IMR-90 (cell line): ENCODE results near the gene RGR. TPM values are rescaled to one million over a fixed set of nuclear protein-coding genes. Genes with fewer than 3 reads are reported as not detected.

ENCODE experiments used
- ATAC-seq: fragments of 200-7000 bp; cut with Tn5 transposase; 2 replicates; pipeline ENCODE4 v1.9.1; 2020; ENCODE audit warnings: low read depth, mild to moderate bottlenecking, moderate library complexity
- BruUV-seq: library from RNA; stranded (reverse); fragments of 400-500 nt; replicated peaks from 2 replicates; lab custom pipeline; 2021; lab: Mats Ljungman, UMichigan
- CTCF ChIA-PET: fragments of 300-600 bp; formaldehyde crosslinking; extraction: SDS; loops from one replicate; lab custom pipeline; 2021; ENCODE audit warnings: antibody characterized with exemption; lab: Yijun Ruan, JAX
- POLR2A ChIA-PET: fragments of 300-600 bp; sonication (Branson Sonifier 250); formaldehyde crosslinking; loops from one replicate; lab custom pipeline; 2022; ENCODE audit warnings: antibody characterized with exemption; ENCODE audit not compliant: unreplicated experiment; lab: Charles Lee
- DNase-seq: peaks from one replicate; pipeline ENCODE4 v3.0.0; 2013
- H2AFZ ChIP-seq: replicated peaks from 2 replicates; pipeline ENCODE3; 2013; ENCODE audit warnings: low read length, mild to moderate bottlenecking; ENCODE audit not compliant: poor library complexity
- H2AK5ac ChIP-seq: 2 replicates; pipeline ENCODE4 v1.6.1; 2013; ENCODE audit warnings: low read depth, low read length, inconsistent platforms
- H2AK9ac ChIP-seq: replicated peaks from 2 replicates; pipeline ENCODE3; 2013; ENCODE audit warnings: mild to moderate bottlenecking, low read depth, low read length, moderate library complexity; ENCODE audit not compliant: poor library complexity
- H2BK120ac ChIP-seq: 2 replicates; pipeline ENCODE4 v1.6.1; 2013; ENCODE audit warnings: low read depth, low read length, inconsistent platforms
- H2BK15ac ChIP-seq: 3 replicates; pipeline ENCODE4 v1.6.1; 2013; ENCODE audit warnings: low read depth, low read length, inconsistent platforms
- H2BK20ac ChIP-seq: 2 replicates; pipeline ENCODE4 v1.6.1; 2013; ENCODE audit warnings: low read depth, mild to moderate bottlenecking, inconsistent platforms, low read length, moderate library complexity
- H2BK5ac ChIP-seq: 2 replicates; pipeline ENCODE4 v1.6.1; 2013; ENCODE audit warnings: mild to moderate bottlenecking, low read depth, low read length, inconsistent platforms; ENCODE audit not compliant: poor library complexity, severe bottlenecking
- H3K14ac ChIP-seq: replicated peaks from 2 replicates; pipeline ENCODE4 v1.6.1; 2013; ENCODE audit warnings: low read depth, low read length, inconsistent platforms
- H3K18ac ChIP-seq: 2 replicates; pipeline ENCODE4 v1.6.1; 2013; ENCODE audit warnings: low read depth, low read length, control low read depth
- H3K23ac ChIP-seq: 2 replicates; pipeline ENCODE4 v1.6.1; 2013; ENCODE audit warnings: low read depth, low read length, inconsistent platforms
- H3K27ac ChIP-seq: 2 replicates; pipeline ENCODE4 v1.5.1; 2013; ENCODE audit warnings: mild to moderate bottlenecking, control low read depth, low read length; ENCODE audit not compliant: insufficient read depth
- H3K27me3 ChIP-seq: 2 replicates; pipeline ENCODE4 v1.6.1; 2013; ENCODE audit warnings: low read length; ENCODE audit not compliant: control insufficient read depth, insufficient read depth
- H3K36me3 ChIP-seq: 2 replicates; pipeline ENCODE4 v1.6.1; 2013; ENCODE audit warnings: low read length, mixed read lengths; ENCODE audit not compliant: control insufficient read depth, insufficient read depth
- H3K4ac ChIP-seq: 2 replicates; pipeline ENCODE4 v1.6.1; 2013; ENCODE audit warnings: low read depth, low read length, inconsistent platforms
- H3K4me1 ChIP-seq: 2 replicates; pipeline ENCODE4 v1.6.1; 2013; ENCODE audit warnings: low read length, mixed read lengths; ENCODE audit not compliant: control insufficient read depth, insufficient read depth
- H3K4me2 ChIP-seq: 2 replicates; pipeline ENCODE4 v1.6.1; 2013; ENCODE audit warnings: low read depth, mild to moderate bottlenecking, control low read depth, low read length, moderate library complexity
- H3K4me3 ChIP-seq: 2 replicates; pipeline ENCODE4 v1.5.1; 2013; ENCODE audit warnings: low read depth, mild to moderate bottlenecking, control low read depth, low read length, moderate library complexity; ENCODE audit not compliant: insufficient read depth
- H3K56ac ChIP-seq: 2 replicates; pipeline ENCODE4 v1.6.1; 2013; ENCODE audit warnings: low read length, inconsistent platforms; ENCODE audit not compliant: insufficient read depth; ENCODE audit errors: extremely low read depth
- H3K79me1 ChIP-seq, 2 experiments: 2 replicates each; pipeline ENCODE4 v1.6.1; 2013; ENCODE audit warnings: low read length in 2 of 2, inconsistent platforms in 1 of 2, low read depth in 1 of 2
- H3K9ac ChIP-seq: 2 replicates; pipeline ENCODE4 v1.6.1; 2013; ENCODE audit warnings: low read depth, low read length, control low read depth
- H3K9me1 ChIP-seq: 2 replicates; pipeline ENCODE4 v1.6.1; 2013; ENCODE audit warnings: low read length, inconsistent platforms; ENCODE audit not compliant: insufficient read depth
- H3K9me3 ChIP-seq: 2 replicates; pipeline ENCODE4 v1.6.1; 2013; ENCODE audit warnings: low read length; ENCODE audit not compliant: control insufficient read depth, insufficient read depth
- H4K20me1 ChIP-seq: 2 replicates; pipeline ENCODE4 v1.6.1; 2013; ENCODE audit warnings: low read length, inconsistent platforms; ENCODE audit not compliant: insufficient read depth
- H4K5ac ChIP-seq: 2 replicates; pipeline ENCODE4 v1.6.1; 2013; ENCODE audit warnings: mild to moderate bottlenecking, low read depth, low read length, control low read depth
- H4K8ac ChIP-seq, 2 experiments: 2 replicates each; pipeline ENCODE4 v1.6.1; 2013; ENCODE audit warnings: low read depth in 2 of 2, low read length in 2 of 2, control low read depth in 1 of 2, inconsistent platforms in 1 of 2
- H4K91ac ChIP-seq: 2 replicates; pipeline ENCODE4 v1.6.1; 2013; ENCODE audit warnings: low read depth, low read length, inconsistent platforms; ENCODE audit not compliant: insufficient read depth
- CHD1 ChIP-seq: IDR thresholded peaks from 2 replicates; pipeline ENCODE4 v1.6.1; 2012; ENCODE audit warnings: low read depth, low read length, improper control_type of control experiment
- FOS ChIP-seq: fragments of 150-350 bp; IDR thresholded peaks from 2 replicates; pipeline ENCODE4 v1.6.1; 2016; ENCODE audit warnings: low read depth, low read length
- MAZ ChIP-seq: IDR thresholded peaks from 2 replicates; pipeline ENCODE4 v1.6.1; 2012; ENCODE audit warnings: low read depth, mild to moderate bottlenecking, low read length, improper control_type of control experiment, moderate library complexity, borderline replicate concordance
- MXI1 ChIP-seq: IDR thresholded peaks from 2 replicates; pipeline ENCODE4 v1.6.1; 2012; ENCODE audit warnings: low read depth, mild to moderate bottlenecking, low read length, moderate library complexity, borderline replicate concordance
- RCOR1 ChIP-seq: IDR thresholded peaks from 2 replicates; pipeline ENCODE4 v1.6.1; 2012; ENCODE audit warnings: mild to moderate bottlenecking, low read length, improper control_type of control experiment; ENCODE audit not compliant: insufficient replicate concordance
- RFX5 ChIP-seq: IDR thresholded peaks from 2 replicates; pipeline ENCODE4 v1.8.0; 2012; ENCODE audit warnings: low read depth, mild to moderate bottlenecking, low read length, moderate library complexity
- WGBS, 2 experiments: methylation state at CpG; one replicate each; pipeline versions ENCODE4 v1.1.5 to v1.1.7; 2013; ENCODE audit warnings: missing lambda C conversion rate in 2 of 2; ENCODE audit not compliant: insufficient read length in 1 of 2; ENCODE audit errors: extremely low coverage in 2 of 2; 5-methylcytosine and 5-hydroxymethylcytosine counted together
- dilution Hi-C: fragments of 300-500 bp; cut with HindIII; formaldehyde crosslinking; loops from one replicate; pipeline ENCODE4 v1.14.3; 2018; ENCODE audit warnings: low sequenced_read_pairs; ENCODE audit not compliant: unreplicated experiment
- in situ Hi-C: fragments of 300-500 bp; cut with MboI; formaldehyde crosslinking; loops from 3 replicates; pipeline ENCODE4 v1.14.3; 2019; ENCODE audit warnings: low sequenced_read_pairs, inconsistent platforms, mixed read lengths
- intact Hi-C: fragments of 100-400 bp; cut with micrococcal nuclease; formaldehyde crosslinking; loops from 2 replicates; pipeline ENCODE4 v1.10.0; 2022
- polyA plus RNA-seq, 3 experiments: library from polyadenylated mRNA; depleted of rRNA; stranded (reverse); fragments of >200 nt; gene quantifications; 2 replicates each; pipeline ENCODE4 v1.2.3, GENCODE V29; 2012; ENCODE audit warnings: low replicate concordance in 1 of 3
- total RNA-seq: library from RNA; depleted of rRNA; stranded (reverse); fragments of >200 nt; gene quantifications from 2 replicates; pipeline ENCODE4 v1.2.3, GENCODE V29; 2012
- TF ChIP-seq, protein P1 (sequence below): conservative IDR thresholded peaks from 2 replicates; pipeline ENCODE4 v1.5.1; 2012; ENCODE audit warnings: mild to moderate bottlenecking, low read depth, low read length, improper control_type of control experiment

RGR gene
- total and polyA plus RNA-seq, 2 of the 4 experiments (the other 2 are of a cell fraction) = not detected

DNA sequence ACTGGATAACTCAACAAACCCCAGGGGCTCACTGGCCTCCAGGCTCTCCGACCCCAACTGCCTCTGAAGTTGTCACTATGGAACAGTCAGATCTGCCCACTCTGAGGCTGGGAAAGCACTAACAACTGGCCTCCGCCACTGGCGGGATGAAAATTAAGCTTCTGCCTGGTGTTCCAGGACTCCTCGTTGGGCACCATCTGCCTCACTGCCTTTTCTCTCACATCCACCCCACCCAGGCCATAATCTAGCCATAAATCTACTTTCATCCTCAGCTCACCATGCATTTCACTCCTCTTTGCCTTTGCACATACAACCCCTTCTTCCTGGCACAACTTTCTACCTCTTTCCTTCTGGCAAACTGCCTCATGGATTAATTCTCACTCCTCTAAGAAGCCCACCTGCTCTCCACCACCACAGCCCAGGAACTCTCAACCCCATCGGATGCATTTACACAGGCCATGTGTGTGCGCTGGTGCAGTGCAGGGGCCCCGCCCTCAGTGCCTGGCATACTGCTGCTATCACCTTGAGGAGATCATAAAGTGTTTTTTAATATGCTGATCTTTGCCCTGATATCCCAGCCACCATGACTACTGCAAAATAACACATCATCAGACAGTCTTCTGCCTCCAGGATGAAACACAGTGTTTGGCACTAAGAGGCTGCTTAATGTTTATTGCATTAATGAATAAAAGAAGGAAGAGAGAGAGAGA lies 46.5 kb upstream of the RGR start:
- WGBS, 2 experiments = 50% methylated on average over 3 of the region's 7 CpGs; no CpG with 5 or more reads in 1 of the 2 experiments
- Histone ChIP-seq H4K5ac (no peak overlapping the region), H3K36me3 (no peaks in the 10 kb centered on the region), H3K27ac (no peak overlapping the region), H3K4ac (no peak overlapping the region), H3K4me1 (peaks cover 2% of the 10 kb centered on the region; the same call in 1 of the 2 replicates), H3K4me2 (no peak overlapping the region), H2BK5ac (no peak overlapping the region), H3K23ac (no peak overlapping the region), H3K4me3 (no peak overlapping the region), H3K56ac (no peak overlapping the region), H2BK120ac (no peak overlapping the region), H3K27me3 (peaks cover 42% of the 10 kb centered on the region), H2AK5ac (no peak overlapping the region), H3K79me1 (no peaks in the 10 kb centered on the region), H3K9me3 (no peaks in the 10 kb centered on the region), H4K8ac (no peak overlapping the region), H4K91ac (no peak overlapping the region), H2AFZ (no peak overlapping the region), H4K20me1 (no peaks in the 10 kb centered on the region), H2AK9ac (no peak overlapping the region), H2BK15ac (no peak overlapping the region), H3K18ac (no peak overlapping the region), H3K9me1 (no peaks in the 10 kb centered on the region), H2BK20ac (no peak overlapping the region), H3K9ac (no peak overlapping the region), H3K14ac (no peak overlapping the region)
- DNase-seq (no peak), ATAC-seq (no peak)
- ChIA-PET POLR2A (no interaction called here), CTCF (no interaction called here)
- intact Hi-C loops = no loop called here
- dilution Hi-C loops = no loop called here
- BruUV-seq = no TSS peak
- in situ Hi-C loops = no loop called here
- TF ChIP-seq MAZ (no peak), RCOR1 (no peak), RFX5 (no peak), CHD1 (no peak), MXI1 (no peak), FOS (no peak)
- TF ChIP-seq, protein P1, sequence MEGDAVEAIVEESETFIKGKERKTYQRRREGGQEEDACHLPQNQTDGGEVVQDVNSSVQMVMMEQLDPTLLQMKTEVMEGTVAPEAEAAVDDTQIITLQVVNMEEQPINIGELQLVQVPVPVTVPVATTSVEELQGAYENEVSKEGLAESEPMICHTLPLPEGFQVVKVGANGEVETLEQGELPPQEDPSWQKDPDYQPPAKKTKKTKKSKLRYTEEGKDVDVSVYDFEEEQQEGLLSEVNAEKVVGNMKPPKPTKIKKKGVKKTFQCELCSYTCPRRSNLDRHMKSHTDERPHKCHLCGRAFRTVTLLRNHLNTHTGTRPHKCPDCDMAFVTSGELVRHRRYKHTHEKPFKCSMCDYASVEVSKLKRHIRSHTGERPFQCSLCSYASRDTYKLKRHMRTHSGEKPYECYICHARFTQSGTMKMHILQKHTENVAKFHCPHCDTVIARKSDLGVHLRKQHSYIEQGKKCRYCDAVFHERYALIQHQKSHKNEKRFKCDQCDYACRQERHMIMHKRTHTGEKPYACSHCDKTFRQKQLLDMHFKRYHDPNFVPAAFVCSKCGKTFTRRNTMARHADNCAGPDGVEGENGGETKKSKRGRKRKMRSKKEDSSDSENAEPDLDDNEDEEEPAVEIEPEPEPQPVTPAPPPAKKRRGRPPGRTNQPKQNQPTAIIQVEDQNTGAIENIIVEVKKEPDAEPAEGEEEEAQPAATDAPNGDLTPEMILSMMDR = no peak
